Brain microvascular endothelial cell (primary cell): ENCODE measurements around the gene C18orf63.

ENCODE experiments used
- DNase-seq: peaks from one replicate; pipeline ENCODE4 v3.0.0-alpha.2; 2020
- H3K27ac ChIP-seq: fragments of 250-450 bp; sonication (Bioruptor Pico); 2 replicates; pipeline ENCODE4 v1.5.1; 2020; ENCODE audit warnings: mild to moderate bottlenecking, moderate library complexity
- H3K27me3 ChIP-seq: fragments of 250-450 bp; sonication (Bioruptor Pico); replicated peaks from 2 replicates; pipeline ENCODE4 v1.5.1; 2020; ENCODE audit warnings: mild to moderate bottlenecking
- H3K36me3 ChIP-seq: fragments of 250-450 bp; sonication (Bioruptor Pico); replicated peaks from 2 replicates; pipeline ENCODE4 v1.5.1; 2020; ENCODE audit warnings: mild to moderate bottlenecking
- H3K4me3 ChIP-seq: 2 replicates; pipeline ENCODE4 v1.5.1; 2011; ENCODE audit warnings: low read depth, mild to moderate bottlenecking, control low read depth, low read length, moderate library complexity
- in situ Hi-C: cut with HindIII; loops from 2 replicates; pipeline ENCODE4 v1.10.0; 2017; ENCODE audit warnings: low sequenced_read_pairs, low pct_ligation_motif_present
- TF ChIP-seq, protein P1 (sequence below): IDR thresholded peaks from 2 replicates; pipeline ENCODE4 v1.5.1; 2011; ENCODE audit warnings: low read depth, mild to moderate bottlenecking, moderate library complexity, low read length, control low read depth, inconsistent platforms; ENCODE audit errors: missing control alignments

The C18orf63 gene

DNA sequence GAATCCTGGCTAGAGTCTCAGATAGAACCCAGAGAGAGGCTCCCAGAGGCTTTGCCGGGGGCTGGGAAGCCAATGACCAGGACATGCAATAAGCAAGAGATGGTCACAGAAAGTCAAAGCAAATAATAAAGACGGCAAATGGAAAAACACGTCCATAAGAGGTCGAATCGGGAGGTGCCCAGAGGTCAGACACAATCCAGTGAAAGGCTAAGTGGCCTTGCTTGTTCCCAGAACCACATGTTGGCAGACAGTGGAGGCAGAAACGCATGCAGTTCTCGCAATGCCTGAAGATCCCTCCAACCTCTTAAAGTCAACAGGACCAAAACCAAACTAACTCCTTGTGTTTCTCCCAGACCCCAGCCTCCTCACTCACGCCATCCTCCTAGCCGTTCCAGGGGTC is 26.9 kb upstream of the C18orf63 start:
- TF ChIP-seq, protein P1, sequence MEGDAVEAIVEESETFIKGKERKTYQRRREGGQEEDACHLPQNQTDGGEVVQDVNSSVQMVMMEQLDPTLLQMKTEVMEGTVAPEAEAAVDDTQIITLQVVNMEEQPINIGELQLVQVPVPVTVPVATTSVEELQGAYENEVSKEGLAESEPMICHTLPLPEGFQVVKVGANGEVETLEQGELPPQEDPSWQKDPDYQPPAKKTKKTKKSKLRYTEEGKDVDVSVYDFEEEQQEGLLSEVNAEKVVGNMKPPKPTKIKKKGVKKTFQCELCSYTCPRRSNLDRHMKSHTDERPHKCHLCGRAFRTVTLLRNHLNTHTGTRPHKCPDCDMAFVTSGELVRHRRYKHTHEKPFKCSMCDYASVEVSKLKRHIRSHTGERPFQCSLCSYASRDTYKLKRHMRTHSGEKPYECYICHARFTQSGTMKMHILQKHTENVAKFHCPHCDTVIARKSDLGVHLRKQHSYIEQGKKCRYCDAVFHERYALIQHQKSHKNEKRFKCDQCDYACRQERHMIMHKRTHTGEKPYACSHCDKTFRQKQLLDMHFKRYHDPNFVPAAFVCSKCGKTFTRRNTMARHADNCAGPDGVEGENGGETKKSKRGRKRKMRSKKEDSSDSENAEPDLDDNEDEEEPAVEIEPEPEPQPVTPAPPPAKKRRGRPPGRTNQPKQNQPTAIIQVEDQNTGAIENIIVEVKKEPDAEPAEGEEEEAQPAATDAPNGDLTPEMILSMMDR: no peak
- Histone ChIP-seq H3K4me3 (no peak overlapping the region), H3K27ac (no peak overlapping the region), H3K36me3 (no peaks in the 10 kb centered on the region), H3K27me3 (no peaks in the 10 kb centered on the region)
- in situ Hi-C loops: no loop called here
- DNase-seq: no peak

DNA sequence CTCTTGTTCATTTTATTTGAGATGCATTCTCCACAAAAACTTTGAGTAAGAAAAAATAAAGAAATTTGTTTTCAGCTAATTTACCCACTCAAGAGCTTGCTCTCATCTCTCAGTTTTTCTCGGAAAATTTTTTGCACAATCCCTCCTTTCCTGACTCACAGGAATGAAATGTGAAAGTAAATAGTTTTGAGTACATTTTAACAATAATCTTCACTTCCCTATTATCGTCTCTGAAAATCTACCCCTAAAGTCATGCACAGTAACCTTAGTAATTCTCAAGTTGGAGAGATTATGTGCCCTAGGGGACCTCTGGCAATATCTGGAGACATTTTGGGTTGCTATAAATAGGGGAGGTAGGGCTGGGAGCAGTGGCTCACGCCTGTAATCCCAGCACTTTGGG is 26.5 kb upstream of the C18orf63 start:
- TF ChIP-seq, protein P1: no peak
- in situ Hi-C loops: no loop called here
- no peak overlapping the region for H3K4me3 ChIP-seq
- H3K27me3 ChIP-seq: no peaks in the 10 kb centered on the region
- H3K36me3 ChIP-seq: no peaks in the 10 kb centered on the region
- no peak overlapping the region for H3K27ac ChIP-seq
- DNase-seq: no peak

DNA sequence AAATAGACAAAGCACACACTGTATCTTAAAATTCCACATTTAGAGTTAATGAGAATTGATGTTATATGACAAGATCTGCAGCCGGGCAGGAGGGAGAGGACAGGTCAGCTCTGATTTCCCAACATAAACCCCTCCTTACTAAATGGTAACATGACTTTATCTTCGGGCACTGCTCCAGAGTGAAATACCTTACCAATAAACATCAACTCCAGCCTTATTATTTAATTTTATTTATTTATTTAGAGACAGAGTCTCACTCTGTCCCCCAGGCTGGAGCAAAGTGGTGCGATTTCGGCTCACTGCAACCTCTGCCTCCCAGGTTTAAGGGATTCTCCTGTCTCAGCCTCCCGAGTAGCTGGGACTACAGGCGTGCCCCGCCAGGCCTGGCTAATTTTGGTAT is 25.6 kb upstream of the C18orf63 start:
- Histone ChIP-seq H3K27ac (no peak overlapping the region), H3K36me3 (no peaks in the 10 kb centered on the region), H3K4me3 (no peak overlapping the region), H3K27me3 (no peaks in the 10 kb centered on the region)
- no peak for DNase-seq
- TF ChIP-seq, protein P1: no peak
- in situ Hi-C loops: no loop called here

DNA sequence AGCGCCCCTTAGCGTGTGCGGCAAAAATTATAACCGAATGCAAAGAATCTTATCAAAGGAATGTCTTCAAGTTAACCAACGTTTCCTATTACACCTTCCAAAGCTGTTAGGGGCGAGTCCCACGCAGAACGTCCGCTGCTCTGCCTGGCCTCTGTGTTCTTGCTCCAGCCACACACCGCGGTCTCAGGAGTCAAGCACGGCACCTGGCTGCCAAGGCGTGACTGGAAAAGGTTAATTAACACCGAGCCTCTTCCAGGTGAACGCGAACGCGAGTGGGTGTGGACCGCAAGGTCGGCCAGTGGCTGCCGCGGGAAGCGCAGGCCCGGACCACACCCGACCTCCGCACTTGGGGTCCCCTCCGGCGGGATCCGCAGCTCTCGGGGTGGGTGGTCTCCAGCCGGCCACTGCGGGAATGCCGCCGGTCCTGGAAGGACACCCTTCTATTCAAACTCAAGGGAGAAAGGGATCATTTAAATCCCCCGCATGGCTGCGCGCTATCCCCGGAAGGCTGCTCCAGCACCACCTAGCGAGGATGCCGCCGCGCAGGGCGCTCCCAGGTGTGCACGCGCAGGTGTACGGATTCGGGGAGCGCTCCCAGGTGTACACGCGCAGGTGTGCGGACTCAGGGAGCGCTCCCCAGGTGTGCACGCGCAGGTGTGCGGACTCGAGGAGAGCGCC is 24.7 kb upstream of the C18orf63 start:
- in situ Hi-C loops: no loop called here
- no peak for DNase-seq
- no peak overlapping the region for H3K27ac ChIP-seq

DNA sequence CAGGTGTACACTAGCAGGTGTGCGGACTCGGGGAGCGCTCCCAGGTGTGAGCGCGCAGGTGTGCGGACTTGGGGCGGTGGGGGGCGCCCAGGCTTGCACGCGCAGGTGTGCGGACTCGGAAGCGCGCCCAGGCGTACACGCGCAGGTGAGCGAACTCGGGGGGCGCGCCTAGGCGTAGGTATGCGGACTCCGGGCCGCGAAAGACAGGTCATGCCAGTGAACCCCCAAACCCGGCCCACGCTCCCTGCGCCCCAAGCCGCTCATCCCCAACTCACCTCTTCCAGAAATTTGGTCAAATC is 24.2 kb upstream of the C18orf63 start:
- TF ChIP-seq, protein P1: no peak
- Histone ChIP-seq H3K27ac (no peak overlapping the region), H3K27me3 (no peaks in the 10 kb centered on the region), H3K36me3 (no peaks in the 10 kb centered on the region), H3K4me3 (peak overlapping the region; percentile 92)
- in situ Hi-C loops: no loop called here
- no peak for DNase-seq

More for the DNA sequence above, 24.7 kb upstream of the C18orf63 start:
- H3K36me3 ChIP-seq: no peaks in the 10 kb centered on the region
- no peaks in the 10 kb centered on the region for H3K27me3 ChIP-seq
- H3K4me3 ChIP-seq: peak overlapping the region; percentile 92
- TF ChIP-seq, protein P1: peak; percentile 9
